Astrocyte of the spinal cord (primary cell): Measurements from ENCODE around the gene PTPRN.
"Not testable (repeated sequence)": the region's sequence is repeated elsewhere in the genome, so short reads cannot be mapped to it uniquely, and the experiment has no call there.

ENCODE experiments used
- DNase-seq: peaks from one replicate; pipeline ENCODE4 v3.0.0; 2011; ENCODE audit warnings: low read depth, low spot score
- H3K4me3 ChIP-seq: 2 replicates; pipeline ENCODE4 v1.5.1; 2011; ENCODE audit warnings: low read depth, mild to moderate bottlenecking, low read length, moderate library complexity
- in situ Hi-C: cut with HindIII; loops from 2 replicates; pipeline ENCODE4 v1.10.0; 2017; ENCODE audit warnings: low sequenced_read_pairs
- TF ChIP-seq, protein P1 (sequence below): IDR thresholded peaks from 2 replicates; pipeline ENCODE4 v1.5.1; 2012; ENCODE audit warnings: low read depth, mild to moderate bottlenecking, low read length, inconsistent platforms

PTPRN gene

DNA sequence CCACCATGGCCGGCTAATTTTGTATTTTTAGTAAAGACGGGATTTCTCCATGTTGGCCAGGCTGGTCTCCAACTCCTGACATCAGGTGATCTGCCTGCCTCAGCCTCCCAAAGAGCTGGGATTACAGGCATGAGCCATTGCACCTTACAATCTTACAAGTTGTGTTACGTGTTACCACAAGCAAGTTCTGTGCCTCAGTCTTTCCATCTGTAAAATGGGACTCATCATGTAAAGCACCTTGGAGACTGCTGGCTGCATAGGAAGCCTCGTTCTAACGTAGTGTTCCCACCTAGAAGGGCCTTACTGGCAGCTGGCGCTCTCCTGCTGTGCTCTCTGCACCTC lies 20.0 kb downstream of the PTPRN start:
- no peak overlapping the region for H3K4me3 ChIP-seq
- DNase-seq = no peak
- in situ Hi-C loops = no loop called here
- TF ChIP-seq, protein P1, sequence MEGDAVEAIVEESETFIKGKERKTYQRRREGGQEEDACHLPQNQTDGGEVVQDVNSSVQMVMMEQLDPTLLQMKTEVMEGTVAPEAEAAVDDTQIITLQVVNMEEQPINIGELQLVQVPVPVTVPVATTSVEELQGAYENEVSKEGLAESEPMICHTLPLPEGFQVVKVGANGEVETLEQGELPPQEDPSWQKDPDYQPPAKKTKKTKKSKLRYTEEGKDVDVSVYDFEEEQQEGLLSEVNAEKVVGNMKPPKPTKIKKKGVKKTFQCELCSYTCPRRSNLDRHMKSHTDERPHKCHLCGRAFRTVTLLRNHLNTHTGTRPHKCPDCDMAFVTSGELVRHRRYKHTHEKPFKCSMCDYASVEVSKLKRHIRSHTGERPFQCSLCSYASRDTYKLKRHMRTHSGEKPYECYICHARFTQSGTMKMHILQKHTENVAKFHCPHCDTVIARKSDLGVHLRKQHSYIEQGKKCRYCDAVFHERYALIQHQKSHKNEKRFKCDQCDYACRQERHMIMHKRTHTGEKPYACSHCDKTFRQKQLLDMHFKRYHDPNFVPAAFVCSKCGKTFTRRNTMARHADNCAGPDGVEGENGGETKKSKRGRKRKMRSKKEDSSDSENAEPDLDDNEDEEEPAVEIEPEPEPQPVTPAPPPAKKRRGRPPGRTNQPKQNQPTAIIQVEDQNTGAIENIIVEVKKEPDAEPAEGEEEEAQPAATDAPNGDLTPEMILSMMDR = no peak

DNA sequence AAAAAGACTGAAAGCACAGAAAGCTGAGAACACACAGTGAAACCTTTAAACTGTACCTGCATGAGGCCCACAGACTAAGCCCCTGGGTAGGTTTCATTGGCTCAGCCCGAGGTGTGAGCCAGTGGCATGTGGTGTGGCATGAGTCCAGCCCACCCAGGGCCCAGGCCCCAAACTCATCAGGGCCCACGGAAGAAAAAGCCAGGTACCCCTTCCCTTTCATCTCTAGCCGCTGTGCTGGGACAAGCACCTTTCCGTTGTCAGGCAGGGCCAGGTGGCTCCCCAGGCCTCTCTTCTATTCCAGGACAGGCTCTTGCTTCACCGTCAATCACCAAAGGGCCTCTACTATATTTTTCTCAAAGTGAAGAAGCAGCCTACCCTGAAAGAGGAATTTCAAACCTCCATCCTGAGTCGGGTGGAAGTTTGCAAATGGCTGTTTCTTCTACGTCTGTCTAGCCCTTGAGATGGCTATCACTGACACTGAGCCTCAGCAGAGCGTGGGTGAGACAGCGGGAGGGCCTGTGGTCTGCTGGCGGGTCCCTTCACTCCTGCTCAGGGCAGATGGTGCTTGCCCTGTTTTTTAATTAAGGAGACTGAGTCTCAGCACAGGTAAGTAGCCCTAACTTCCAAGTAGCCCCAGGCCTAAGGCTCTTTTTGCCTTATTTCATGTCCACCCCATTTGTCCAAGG lies 21.5 kb downstream of the PTPRN start:
- no peak for DNase-seq
- TF ChIP-seq, protein P1 = no peak
- H3K4me3 ChIP-seq = no peak overlapping the region
- in situ Hi-C loops = no loop called here

DNA sequence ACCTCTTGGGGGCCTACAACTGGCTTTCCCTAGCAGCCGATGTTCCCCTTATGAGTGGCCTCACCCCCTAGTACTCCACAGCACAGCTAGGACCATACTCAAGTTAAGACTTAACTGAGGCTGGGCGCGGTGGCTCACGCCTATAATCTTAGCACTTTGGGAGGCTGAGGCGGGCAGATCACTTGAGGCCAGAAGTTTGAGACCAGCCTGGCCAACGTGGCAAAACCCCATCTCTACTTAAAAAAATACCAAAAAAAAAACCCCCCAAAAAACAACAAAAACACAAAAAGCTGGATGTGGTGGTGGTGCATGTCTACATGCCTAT lies 22.1 kb downstream of the PTPRN start:
- DNase-seq, in situ Hi-C loops, H3K4me3 ChIP-seq: not testable (repeated sequence)

DNA sequence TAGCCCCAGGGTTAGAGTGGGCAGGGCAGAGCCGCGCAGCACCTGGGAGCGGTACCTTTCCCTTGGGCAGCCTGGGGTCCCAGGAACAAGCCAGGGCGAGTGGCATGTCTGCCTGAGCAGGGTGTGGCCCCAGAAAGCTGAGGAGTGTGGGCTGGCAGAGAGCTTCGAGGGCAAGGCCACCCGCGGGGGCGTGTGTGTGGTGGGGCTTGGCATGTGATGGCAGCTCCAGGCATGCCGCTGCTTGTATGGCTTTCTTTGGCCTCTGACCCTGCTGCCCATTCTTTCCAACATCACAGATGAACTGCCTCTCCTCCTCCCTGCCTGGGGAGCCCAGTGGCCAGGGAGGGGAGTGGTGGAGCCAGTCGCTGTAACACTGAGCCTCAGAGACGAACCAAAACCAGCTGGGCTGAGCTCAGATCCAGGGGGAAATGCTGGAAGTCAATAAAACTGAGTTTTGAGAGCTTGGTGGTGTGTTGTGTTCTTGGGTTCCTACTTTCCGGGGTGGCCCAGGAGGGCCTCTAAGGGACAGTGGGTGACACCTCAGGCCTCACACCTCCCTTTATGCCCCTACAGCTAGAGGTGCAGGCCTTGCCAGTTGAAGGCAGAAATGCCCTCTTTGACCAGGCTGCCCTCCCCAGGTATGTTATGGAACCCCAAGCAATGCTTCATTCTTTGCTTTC lies 22.6 kb downstream of the PTPRN start:
- in situ Hi-C loops = no loop called here
- TF ChIP-seq, protein P1 = no peak
- H3K4me3 ChIP-seq = no peak overlapping the region
- DNase-seq = no peak

DNA sequence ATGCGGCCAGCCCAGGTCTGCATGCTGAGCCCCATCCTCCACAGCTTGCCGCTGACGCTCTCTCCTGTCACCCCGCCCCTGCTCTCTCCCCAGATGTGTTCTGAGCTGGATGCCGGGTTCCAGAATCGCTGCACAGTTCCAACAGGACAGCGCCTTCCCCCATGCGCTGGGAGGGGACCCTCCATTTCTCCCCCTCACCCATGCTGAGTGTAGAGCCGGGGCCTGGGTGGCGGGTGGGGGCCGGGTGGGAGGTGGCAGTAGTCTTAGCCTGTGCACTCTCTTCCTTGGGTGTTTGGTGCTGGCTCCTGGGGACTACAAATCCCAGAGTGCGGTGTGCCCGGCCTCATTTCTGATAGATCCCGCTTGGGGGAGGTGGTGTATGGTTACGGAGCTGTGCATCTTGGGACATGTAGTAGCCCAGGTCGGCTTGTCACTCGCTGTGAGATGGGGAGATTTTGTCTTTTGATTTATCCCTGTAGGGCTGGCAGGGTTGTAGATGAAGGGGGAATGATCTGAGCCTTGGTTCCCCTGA lies 23.2 kb downstream of the PTPRN start:
- in situ Hi-C loops = no loop called here
- DNase-seq = peak; percentile 59
- no peak overlapping the region for H3K4me3 ChIP-seq
- TF ChIP-seq, protein P1 = no peak

DNA sequence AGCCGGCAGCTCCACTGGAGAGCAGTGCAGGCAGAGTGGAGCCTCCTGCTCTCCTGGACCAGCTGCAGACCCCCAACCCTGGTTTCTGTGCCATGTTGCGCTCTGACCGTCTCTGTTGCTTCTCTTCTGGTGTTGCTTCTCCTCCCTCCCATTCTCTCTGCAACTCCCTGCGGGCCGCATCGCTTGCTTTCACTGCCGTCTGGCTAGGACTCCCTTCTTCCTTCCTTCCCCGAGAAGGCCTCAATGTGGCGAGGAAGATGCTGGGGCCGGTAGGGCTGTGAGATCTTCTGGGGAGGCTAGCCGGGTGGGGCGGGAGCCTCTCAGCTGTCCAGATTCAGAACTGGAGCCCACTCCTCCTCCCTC lies 23.8 kb downstream of the PTPRN start:
- TF ChIP-seq, protein P1 = no peak
- no peak overlapping the region for H3K4me3 ChIP-seq
- in situ Hi-C loops = no loop called here
- no peak for DNase-seq

DNA sequence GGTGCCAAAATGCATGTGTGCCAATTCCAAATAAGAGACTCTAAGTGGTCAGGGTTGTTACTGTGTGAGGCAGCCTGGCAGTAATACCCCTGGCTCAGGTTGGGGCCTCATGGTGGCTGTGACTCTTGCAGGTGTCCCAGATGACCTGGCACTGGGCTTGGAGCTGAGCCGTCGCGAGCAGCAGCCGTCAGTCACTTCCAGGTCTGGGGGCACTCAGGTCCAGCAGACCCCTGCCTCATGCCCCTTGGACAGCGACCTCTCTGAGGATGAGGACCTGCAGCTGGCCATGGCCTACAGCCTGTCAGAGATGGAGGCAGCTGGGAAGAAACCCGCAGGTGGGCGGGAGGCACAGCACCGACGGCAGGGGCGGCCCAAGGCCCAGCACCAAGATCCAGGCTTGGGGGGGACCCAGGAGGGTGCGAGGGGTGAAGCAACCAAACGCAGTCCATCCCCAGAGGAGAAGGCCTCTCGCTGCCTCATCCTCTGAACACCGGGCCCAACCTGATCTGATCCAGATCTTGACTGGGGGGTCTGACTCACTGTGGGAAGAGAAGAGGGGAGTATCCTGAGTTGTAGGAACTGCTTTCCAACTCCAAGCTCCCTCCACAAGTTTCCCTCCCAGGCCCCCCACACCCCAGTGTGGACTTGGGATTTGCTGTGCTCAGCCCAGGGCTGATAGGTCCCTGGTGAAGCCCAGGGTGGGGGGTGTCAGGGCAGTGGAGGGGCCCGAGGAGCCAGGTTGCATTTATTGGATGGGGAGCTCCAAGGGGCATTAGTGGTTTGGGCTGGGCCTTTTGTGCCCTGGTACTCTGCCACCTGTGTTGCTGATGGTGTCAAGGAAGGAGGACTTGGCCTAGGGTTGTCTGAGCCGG lies 24.5 kb downstream of the PTPRN start:
- TF ChIP-seq, protein P1 = no peak
- no peak for DNase-seq
- in situ Hi-C loops = no loop called here
- H3K4me3 ChIP-seq = no peak overlapping the region
